HG03575 (cell line): ENCODE measurements around the gene NCKAP5.

ENCODE experiments used
- ATAC-seq: cut with Tn5 transposase; IDR thresholded peaks from one replicate; pipeline ENCODE4 v1.9.1; 2021; ENCODE audit not compliant: unreplicated experiment, insufficient number of reproducible peaks, low FRiP score; ENCODE audit errors: extremely low read depth

NCKAP5 gene

DNA sequence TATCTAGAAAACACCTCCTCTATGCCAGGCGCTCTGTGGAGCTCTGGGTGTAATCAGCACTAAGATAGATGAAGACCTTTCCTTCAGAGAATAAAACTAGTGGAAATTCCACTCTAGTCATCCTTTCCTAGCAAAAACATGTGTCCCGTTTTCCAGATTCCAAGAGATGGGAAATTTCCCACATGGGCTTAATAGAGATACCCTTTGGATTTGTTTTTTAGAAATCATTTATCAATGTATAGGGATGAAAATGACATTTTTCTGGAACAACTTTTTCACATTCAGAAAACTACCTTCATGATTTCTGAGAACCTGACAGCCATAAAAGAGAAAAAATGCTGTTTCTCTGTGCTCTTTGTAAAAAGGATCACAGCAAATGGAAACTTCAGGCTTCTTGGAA lies 152.1 kb downstream of the NCKAP5 start:
- ATAC-seq: no peak

- no peak for ATAC-seq
These were observed 152.9 kb downstream of the NCKAP5 start for GRCh38 chr2:133415210-133415876.

DNA sequence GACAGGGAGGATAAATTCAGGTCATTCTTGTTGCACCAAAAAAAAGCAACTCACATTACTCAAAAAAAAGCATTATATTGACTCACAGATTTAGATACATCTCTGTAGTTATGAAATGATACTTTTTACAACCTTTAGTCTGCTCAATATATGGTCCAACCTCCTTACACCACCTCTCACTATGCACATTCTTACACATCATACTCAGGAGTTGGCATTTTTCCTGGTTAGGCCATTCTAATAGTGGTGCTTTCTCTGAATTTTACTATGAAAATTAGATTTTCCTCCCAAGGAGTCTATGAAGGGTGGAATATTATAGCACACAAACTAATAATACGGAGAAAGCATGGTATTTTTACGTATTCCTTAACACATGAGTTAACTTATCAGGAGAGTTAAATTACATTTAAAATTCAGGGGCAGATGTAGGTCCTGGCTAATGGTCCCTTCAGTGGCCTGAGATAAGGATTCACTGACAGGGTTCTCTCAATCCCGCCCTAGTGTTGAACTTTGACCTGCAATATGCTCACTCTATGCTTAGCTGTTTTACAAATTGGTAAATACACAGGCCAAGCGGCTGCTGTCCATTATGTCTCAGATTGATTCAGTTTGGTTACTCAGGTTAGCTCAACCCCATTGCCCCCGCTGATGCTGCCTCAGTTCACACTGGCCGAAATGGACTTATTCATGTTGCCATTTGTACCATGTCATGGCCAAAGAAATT lies 153.6 kb downstream of the NCKAP5 start:
- no peak for ATAC-seq

DNA sequence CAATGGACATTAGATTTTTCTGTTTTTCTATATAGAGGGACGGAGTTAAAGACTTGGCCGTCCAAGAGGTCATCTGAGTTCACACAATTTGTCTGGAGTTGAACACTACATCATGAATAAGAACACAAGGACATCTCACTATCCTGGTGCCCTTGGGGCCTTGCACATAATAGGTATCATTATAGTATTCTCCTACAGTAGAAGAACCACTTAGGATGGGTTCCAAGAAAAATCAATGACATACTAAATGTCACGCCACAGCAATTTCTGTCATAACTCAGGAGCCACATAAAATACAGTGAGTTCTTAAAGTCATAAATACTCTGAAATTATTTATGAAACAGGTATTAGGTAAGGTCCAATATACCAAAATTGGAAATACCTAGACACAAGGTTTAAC lies 154.4 kb downstream of the NCKAP5 start:
- ATAC-seq: no peak

DNA sequence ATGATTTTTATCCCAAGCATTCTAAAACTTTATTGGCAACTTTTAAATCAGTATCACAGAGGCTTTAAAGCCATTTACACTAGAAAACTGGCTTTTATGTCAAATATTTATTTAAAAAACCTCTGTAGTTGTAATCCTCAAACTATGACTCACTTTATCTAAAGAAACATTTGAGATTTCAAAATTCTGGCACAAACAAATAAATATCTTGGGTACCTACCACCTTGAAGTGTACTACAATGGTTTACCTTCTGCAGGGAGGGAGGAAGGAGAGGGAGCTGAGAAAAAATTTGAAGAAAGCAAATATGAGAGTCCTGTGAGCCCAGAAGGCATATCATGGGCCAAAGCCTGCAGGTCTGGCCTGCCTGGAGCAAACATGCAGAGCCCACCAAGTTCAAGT lies 155.6 kb downstream of the NCKAP5 start:
- no peak for ATAC-seq

DNA sequence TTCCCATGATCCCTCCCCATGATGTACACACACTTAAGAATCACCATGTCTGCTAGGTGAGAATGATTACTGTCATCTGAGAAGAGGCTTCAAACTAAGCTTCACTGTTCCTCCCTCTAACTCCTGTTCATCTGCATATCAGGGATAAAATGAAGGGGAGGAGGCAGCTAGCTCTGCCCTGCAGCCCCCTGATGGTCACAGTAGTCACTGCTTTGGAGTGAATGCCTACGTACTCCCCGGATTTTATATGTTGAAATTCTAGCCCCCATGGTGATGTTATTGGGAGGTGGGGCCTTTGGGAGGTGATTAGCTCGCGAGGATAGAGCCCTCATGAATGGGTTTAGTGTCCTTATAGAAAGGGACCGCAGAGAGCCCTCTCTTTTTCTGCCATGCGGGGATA lies 156.4 kb downstream of the NCKAP5 start:
- ATAC-seq: no peak

GRCh38 chr2:133411101-133411500 lies 157.2 kb downstream of the NCKAP5 start:
- no peak for ATAC-seq

GRCh38 chr2:133409581-133410285 lies 158.5 kb downstream of the NCKAP5 start:
- no peak for ATAC-seq

GRCh38 chr2:133408671-133409070 lies 159.6 kb downstream of the NCKAP5 start:
- no peak for ATAC-seq

DNA sequence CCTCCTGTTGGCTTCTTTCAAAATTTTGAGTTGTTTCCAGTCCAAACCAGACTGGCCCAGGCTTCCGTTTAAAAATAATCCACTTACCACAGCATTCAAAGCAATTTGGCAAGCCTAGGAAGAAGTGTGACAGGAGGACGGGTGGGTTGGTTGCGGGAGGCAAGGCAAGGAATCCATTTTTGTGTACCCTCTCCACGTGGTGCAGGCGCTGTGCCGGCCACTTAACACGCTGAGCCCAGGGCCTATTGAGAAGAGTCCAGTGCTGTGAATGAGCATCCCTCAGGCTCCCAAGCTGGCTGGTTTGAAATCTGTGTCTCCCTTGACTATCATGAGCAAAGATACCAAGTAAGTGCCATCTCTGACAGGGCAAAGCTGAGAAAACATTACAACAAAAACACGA lies 160.9 kb downstream of the NCKAP5 start:
- ATAC-seq: no peak

GRCh38 chr2:133405252-133405651 lies 163.0 kb downstream of the NCKAP5 start:
- no peak for ATAC-seq

DNA sequence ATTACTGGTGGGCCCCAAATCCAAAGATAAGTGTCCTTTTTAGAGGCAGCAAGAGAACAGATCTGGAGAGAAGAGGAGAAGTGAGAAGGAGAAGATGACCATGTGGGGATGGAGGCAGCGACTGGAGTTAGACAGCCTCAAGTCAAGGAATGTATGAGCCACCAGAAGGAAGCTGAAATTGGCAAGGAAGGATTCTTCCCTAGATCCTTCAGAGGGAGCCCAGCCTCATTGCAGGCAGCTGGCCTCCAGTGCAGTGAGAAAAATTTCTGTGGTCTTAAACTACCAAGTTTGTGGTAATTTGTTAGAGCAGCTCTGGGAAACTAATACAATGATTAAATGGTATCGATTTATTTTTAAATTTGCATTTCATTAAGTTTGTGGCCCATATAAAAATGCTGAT lies 167.9 kb downstream of the NCKAP5 start:
- no peak for ATAC-seq

DNA sequence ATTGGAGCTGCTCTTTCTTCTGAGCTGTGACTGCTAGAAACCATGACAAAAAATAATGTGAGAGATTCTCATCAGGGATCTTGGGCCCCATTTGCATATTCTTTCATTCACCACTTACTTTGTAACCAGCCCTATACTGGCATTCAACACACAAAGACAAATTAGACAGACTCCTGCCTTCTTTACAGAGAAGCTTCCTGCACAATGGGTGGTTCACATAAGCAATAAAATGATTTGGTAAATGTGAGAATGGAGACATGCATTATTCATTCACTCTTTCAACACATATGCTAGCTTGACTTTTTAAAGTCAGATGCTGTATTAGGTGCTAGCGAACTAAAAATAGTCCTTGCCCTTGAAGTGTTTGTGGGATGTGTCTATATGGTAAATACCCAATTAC lies 174.4 kb downstream of the NCKAP5 start:
- no peak for ATAC-seq

DNA sequence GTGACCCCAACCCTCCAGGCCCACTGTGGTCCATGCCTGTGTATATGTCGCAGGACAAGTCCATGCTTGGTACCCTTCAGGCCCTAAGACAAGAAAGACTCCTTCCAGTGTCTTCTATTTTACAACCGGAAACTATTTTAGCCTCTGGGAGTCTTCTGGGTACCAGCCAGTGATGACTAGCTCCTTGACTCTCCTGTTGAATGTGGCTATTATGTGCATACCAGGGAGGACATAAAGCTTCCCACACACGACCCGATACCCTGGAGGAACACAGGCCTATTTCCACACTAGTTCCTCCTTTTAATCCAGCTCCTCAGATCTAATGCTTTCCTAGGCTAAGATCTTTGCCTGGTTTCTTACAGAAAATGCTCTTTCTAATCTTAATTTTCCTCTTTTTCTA lies 178.1 kb downstream of the NCKAP5 start:
- no peak for ATAC-seq

DNA sequence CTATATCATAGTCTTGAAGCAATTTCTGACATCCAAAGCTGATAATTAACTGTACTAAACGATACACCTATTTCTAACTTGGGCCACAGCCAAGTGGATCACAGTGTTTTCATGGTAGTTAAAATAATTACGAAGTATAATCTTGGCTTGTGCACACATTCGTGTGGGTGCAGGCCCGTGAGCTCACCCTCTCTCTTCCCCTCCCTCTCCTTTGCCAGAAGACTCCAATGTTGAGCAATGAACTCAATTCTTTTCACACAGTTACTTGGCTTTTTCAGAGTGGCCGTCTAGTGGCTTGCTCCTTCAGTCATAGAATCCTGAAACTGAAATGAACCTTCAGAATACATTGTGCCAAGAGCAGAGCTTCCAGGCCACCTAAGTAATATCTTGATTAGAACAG lies 178.7 kb downstream of the NCKAP5 start:
- ATAC-seq: no peak

- no peak for ATAC-seq
These were observed 185.7 kb downstream of the NCKAP5 start for GRCh38 chr2:133382566-133382965.

DNA sequence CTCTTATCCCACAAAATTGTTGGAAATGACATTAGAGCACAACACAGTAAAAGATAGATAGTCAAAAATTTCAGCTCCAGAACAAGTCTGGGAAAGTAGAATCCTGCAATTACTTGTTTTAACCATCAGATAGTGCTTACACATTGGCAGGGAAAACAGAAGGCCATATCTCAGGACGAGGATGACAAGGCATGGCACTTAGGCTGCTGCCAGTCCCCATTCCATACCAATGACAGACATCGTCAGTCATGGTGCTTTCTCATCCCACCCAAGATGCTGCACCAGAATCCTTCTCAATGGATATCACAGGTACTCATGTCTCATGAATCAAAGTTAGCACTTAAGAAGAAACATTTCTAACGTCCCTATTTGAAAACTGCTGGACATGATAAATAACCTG lies 187.3 kb downstream of the NCKAP5 start:
- no peak for ATAC-seq

DNA sequence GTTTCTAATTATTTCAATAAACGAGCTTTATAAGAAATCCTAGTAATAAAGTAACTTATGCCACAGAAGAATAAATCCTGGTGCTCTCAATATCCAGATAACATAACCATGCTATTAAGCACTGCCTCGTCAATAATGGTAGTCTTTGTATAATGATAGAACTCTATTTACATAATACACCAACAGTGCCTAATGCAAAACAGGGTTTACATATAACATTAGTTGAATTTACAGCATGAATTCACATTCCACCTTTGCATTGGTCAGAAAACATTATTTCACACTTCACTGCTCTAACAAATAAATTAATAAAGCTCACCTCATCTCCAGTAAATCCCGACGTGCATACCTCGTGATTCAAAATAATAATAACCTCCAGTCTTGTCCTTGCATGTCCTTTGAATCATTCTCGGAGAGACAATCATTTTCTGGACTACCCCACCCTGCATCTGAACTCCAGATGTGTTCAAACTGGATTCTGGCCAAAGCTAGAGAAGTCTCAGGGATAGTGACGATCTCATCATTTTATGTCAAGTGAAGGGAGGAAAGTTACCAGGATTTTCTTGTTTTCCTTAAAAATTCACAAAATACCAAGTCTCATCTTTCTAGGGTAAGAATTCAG lies 189.2 kb downstream of the NCKAP5 start:
- no peak for ATAC-seq

- no peak for ATAC-seq
These were observed 189.9 kb downstream of the NCKAP5 start for GRCh38 chr2:133378386-133378785.

GRCh38 chr2:133377599-133377998 lies 190.7 kb downstream of the NCKAP5 start:
- ATAC-seq: no peak
